MM.1S (cell line): ENCODE measurements around the gene PELI1.

Experiments used
- DNase-seq: peaks from one replicate; pipeline ENCODE4 v3.0.0-alpha.2; 2015
- H2AFZ ChIP-seq: fragments of 300-600 bp; sonication (generic); 2 replicates; pipeline ENCODE4 v1.6.0; 2016; ENCODE audit warnings: antibody characterized with exemption, low read length
- H3F3A ChIP-seq: fragments of 300-600 bp; sonication (generic); 2 replicates; pipeline ENCODE4 v1.6.1; 2016; ENCODE audit warnings: mild to moderate bottlenecking, antibody characterized with exemption, low read length, moderate library complexity, mixed read lengths; ENCODE audit not compliant: insufficient read depth
- H3K27ac ChIP-seq: fragments of 300-600 bp; sonication (generic); 2 replicates; pipeline ENCODE4 v1.5.1; 2016; ENCODE audit warnings: mild to moderate bottlenecking, low read length
- H3K27me3 ChIP-seq: fragments of 300-600 bp; sonication (generic); replicated peaks from 2 replicates; pipeline ENCODE4 v1.6.0; 2016; ENCODE audit warnings: low read length; ENCODE audit not compliant: insufficient read depth
- H3K36me3 ChIP-seq: fragments of 300-600 bp; sonication (generic); replicated peaks from 2 replicates; pipeline ENCODE4 v1.6.1; 2016; ENCODE audit warnings: mild to moderate bottlenecking, low read length, mixed read lengths; ENCODE audit not compliant: insufficient read depth
- H3K4me1 ChIP-seq: fragments of 300-600 bp; sonication (generic); 2 replicates; pipeline ENCODE4 v1.6.1; 2016; ENCODE audit warnings: low read length, mixed read lengths
- H3K4me2 ChIP-seq: fragments of 300-600 bp; sonication (generic); 2 replicates; pipeline ENCODE4 v1.6.0; 2016; ENCODE audit warnings: low read depth, low read length
- H3K4me3 ChIP-seq: fragments of 300-600 bp; sonication (generic); 2 replicates; pipeline ENCODE4 v1.5.1; 2016; ENCODE audit warnings: low read length, mixed read lengths
- H3K79me2 ChIP-seq: fragments of 300-600 bp; sonication (generic); 2 replicates; pipeline ENCODE4 v1.6.1; 2016; ENCODE audit warnings: mixed run types, low read length, mixed read lengths
- H3K9ac ChIP-seq: fragments of 300-600 bp; sonication (generic); 2 replicates; pipeline ENCODE4 v1.6.1; 2016; ENCODE audit warnings: low read length, mixed read lengths
- H3K9me2 ChIP-seq: fragments of 300-600 bp; sonication (generic); replicated peaks from 2 replicates; pipeline ENCODE4 v1.6.1; 2016; ENCODE audit warnings: mild to moderate bottlenecking, low read length, mixed read lengths; ENCODE audit not compliant: insufficient read depth
- H3K9me3 ChIP-seq: fragments of 300-600 bp; sonication (generic); replicated peaks from 2 replicates; pipeline ENCODE4 v1.6.1; 2016; ENCODE audit warnings: mild to moderate bottlenecking, low read length, mixed read lengths; ENCODE audit not compliant: insufficient read depth
- H4K20me1 ChIP-seq: fragments of 300-600 bp; sonication (generic); 2 replicates; pipeline ENCODE4 v1.6.1; 2016; ENCODE audit warnings: mild to moderate bottlenecking, low read length, moderate library complexity, mixed read lengths; ENCODE audit not compliant: insufficient read depth
- EZH2 ChIP-seq: fragments of 300-600 bp; sonication (generic); optimal IDR thresholded peaks from 2 replicates; pipeline ENCODE3; 2017; ENCODE audit warnings: low read depth, mild to moderate bottlenecking, antibody characterized with exemption, low read length, mixed read lengths
- EZH2phosphoT487 ChIP-seq: fragments of 300-600 bp; sonication (generic); IDR thresholded peaks from 2 replicates; pipeline ENCODE4 v1.6.1; 2018; ENCODE audit warnings: antibody characterized with exemption, low read length
- TF ChIP-seq, protein P1 (sequence below): fragments of 300-600 bp; sonication (generic); IDR thresholded peaks from 2 replicates; pipeline ENCODE4 v1.5.1; 2016; ENCODE audit warnings: antibody characterized with exemption, low read length, mixed read lengths

The PELI1 gene

DNA sequence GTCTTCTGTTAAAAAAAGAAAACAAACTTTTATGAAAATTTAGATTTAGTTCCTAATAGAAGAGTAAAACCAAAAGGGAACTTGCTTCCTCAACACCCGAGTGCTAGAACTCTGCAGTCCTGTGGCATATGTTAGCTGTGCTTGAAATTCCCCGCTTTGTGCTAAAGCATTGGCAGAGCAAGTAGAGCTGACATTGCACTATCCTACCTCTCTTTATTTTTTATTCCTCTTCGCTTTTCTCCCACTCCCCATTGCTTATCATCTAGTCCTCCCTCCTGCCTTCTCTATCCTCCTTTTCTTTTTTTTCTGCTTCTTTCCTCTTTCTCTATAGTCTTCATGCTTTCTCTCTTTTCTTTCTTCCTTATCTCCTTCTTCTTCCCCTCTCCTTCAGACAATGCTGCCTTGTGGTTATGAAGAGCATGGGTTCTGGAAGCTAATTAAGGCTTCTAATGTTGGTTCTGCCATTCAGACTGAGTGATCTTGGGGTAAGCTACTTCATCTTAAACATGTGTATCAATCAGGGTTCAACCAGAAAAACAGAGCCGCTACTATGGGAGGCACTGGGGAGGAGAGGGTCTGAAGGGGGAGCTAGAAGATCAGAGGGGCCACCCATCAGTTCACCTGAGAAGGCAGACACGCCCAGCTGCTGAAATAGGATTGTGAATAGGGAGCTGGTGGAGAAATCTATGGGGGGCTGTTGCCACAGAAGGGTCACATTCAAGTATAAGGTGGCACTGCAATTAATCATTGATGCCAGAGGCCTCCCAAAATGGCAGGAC lies 31.4 kb upstream of the PELI1 start:
- no peak overlapping the region for H3K4me2 ChIP-seq
- H3K9me3 ChIP-seq, result no peaks in the 10 kb centered on the region
- H3K27me3 ChIP-seq, result no peaks in the 10 kb centered on the region
- no peak for DNase-seq
- no peaks in the 10 kb centered on the region for H4K20me1 ChIP-seq
- no peak overlapping the region for H2AFZ ChIP-seq
- H3K27ac ChIP-seq, result no peak overlapping the region
- H3K4me1 ChIP-seq, result peaks cover 16% of the 10 kb centered on the region
- peaks cover 2% of the 10 kb centered on the region; the same call in 1 of the 2 replicates for H3F3A ChIP-seq
- no peak overlapping the region for H3K9ac ChIP-seq
- H3K36me3 ChIP-seq, result no peaks in the 10 kb centered on the region
- H3K9me2 ChIP-seq, result no peaks in the 10 kb centered on the region
- H3K79me2 ChIP-seq, result no peaks in the 10 kb centered on the region
- H3K4me3 ChIP-seq, result no peak overlapping the region
- TF ChIP-seq, protein P1, sequence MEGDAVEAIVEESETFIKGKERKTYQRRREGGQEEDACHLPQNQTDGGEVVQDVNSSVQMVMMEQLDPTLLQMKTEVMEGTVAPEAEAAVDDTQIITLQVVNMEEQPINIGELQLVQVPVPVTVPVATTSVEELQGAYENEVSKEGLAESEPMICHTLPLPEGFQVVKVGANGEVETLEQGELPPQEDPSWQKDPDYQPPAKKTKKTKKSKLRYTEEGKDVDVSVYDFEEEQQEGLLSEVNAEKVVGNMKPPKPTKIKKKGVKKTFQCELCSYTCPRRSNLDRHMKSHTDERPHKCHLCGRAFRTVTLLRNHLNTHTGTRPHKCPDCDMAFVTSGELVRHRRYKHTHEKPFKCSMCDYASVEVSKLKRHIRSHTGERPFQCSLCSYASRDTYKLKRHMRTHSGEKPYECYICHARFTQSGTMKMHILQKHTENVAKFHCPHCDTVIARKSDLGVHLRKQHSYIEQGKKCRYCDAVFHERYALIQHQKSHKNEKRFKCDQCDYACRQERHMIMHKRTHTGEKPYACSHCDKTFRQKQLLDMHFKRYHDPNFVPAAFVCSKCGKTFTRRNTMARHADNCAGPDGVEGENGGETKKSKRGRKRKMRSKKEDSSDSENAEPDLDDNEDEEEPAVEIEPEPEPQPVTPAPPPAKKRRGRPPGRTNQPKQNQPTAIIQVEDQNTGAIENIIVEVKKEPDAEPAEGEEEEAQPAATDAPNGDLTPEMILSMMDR, result no peak
- TF ChIP-seq EZH2 (no peak), EZH2phosphoT487 (no peak)

DNA sequence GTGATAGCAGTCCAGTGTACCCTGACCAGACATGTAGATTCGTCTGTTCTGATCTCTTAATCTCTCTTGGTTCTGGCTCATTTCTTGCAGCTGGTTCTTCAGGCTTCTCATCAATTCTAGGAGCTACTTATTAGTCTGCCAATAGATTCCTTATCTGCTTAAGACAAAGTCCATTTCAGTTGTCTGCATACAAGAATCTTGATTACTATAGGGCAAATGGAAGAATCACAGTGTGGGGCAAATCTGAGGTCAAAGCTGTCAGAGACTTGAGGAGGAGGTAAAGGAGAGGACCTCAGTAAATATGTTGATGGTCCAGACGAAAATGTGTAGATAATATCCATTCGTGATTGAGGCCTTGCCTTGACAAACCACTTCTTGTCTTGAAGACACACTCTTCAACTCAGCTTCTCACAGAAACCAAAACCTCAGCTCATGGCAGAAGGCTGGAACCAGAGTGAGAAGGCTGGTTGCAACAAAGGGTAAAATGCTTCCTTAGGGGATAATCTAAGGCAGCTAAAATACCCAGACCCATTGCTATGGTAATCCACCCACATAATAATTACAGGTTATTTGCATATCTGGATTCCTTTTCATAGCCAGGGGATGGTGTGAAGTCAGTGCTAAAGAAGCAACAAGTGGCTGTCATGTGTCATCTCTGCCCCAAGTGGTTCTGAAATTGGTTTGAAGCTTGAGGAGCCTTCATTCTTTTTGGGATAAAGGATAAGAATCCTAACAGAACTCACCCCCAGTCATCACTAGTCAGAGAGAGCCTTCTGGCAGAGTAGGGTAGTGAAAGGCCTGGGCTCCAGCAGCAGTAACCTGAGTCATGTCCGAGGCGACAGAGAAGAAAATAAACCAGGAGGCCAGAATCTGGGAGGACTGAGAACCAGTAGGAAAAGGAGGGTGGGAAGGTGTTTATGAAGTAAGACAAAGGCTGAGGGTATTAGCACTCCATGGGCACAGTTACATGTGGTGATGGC lies 29.2 kb upstream of the PELI1 start:
- Histone ChIP-seq H2AFZ (no peak overlapping the region), H4K20me1 (no peaks in the 10 kb centered on the region), H3K4me2 (no peak overlapping the region), H3F3A (no peaks in the 10 kb centered on the region), H3K9me3 (no peaks in the 10 kb centered on the region), H3K9ac (no peak overlapping the region), H3K79me2 (no peaks in the 10 kb centered on the region), H3K4me3 (no peak overlapping the region), H3K36me3 (no peaks in the 10 kb centered on the region), H3K27me3 (no peaks in the 10 kb centered on the region), H3K9me2 (no peaks in the 10 kb centered on the region), H3K27ac (no peak overlapping the region), H3K4me1 (peaks cover 6% of the 10 kb centered on the region; the same call in 1 of the 2 replicates)
- TF ChIP-seq, protein P1, result no peak
- TF ChIP-seq EZH2phosphoT487 (no peak), EZH2 (no peak)
- no peak for DNase-seq

DNA sequence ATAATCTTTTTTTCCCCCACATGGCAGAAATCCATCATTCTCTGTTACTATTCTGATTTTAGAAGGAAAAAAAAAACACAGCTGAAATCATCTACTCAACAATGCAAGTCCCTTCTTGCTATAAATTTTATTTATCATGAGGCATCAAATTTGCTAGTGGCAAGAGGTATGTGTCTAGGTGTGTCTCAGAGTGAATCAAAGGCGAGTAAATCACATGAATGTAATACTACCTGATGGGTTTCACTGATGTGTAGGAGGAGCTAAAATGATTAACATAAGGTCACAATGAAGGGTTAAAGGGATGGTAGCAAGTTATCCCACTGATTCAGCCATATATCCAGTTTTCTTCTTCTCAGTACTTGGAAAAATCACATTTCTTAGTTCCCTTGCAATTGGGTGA lies 24.5 kb upstream of the PELI1 start:
- Histone ChIP-seq H3K27ac (no peak overlapping the region), H4K20me1 (no peaks in the 10 kb centered on the region), H3K36me3 (no peaks in the 10 kb centered on the region), H3K9me2 (no peaks in the 10 kb centered on the region), H3K4me3 (no peak overlapping the region), H3K79me2 (no peaks in the 10 kb centered on the region), H3K4me1 (peaks cover 14% of the 10 kb centered on the region), H3K9ac (no peak overlapping the region), H3K4me2 (no peak overlapping the region), H3K27me3 (no peaks in the 10 kb centered on the region), H3F3A (no peaks in the 10 kb centered on the region), H3K9me3 (no peaks in the 10 kb centered on the region), H2AFZ (no peak overlapping the region)
- DNase-seq, result no peak
- TF ChIP-seq, protein P1, result no peak
